Muscle layer of duodenum (tissue), 2 donors: ENCODE measurements around the gene DPP4.

ENCODE experiments used
- H3K27ac ChIP-seq: one replicate; pipeline ENCODE4 v1.7.0; 2013; ENCODE audit warnings: mild to moderate bottlenecking, low read length
- H3K27me3 ChIP-seq: one replicate; pipeline ENCODE4 v1.7.0; 2013; ENCODE audit warnings: low read depth, mild to moderate bottlenecking, control low read depth, low read length
- H3K36me3 ChIP-seq, 2 donors: one replicate each; pipeline ENCODE4 v1.7.0; 2013; ENCODE audit warnings: low read length in 2 of 2, control low read depth in 1 of 2, mild to moderate bottlenecking in 1 of 2; ENCODE audit not compliant: insufficient read depth in 2 of 2, control insufficient read depth in 1 of 2
- H3K4me1 ChIP-seq, 2 donors: one replicate each; pipeline ENCODE4 v1.7.0; 2013; ENCODE audit warnings: low read length in 2 of 2, mild to moderate bottlenecking in 2 of 2, control low read depth in 1 of 2, moderate library complexity in 1 of 2; ENCODE audit not compliant: insufficient read depth in 2 of 2, control insufficient read depth in 1 of 2
- H3K4me3 ChIP-seq, 2 donors: one replicate each; pipeline ENCODE4 v1.7.0; 2013; ENCODE audit warnings: low read length in 2 of 2, low read depth in 1 of 2, mild to moderate bottlenecking in 1 of 2
- H3K9me3 ChIP-seq, 2 donors: one replicate each; pipeline ENCODE4 v1.7.0; 2013; ENCODE audit warnings: low read length in 2 of 2, control low read depth in 1 of 2, mild to moderate bottlenecking in 1 of 2; ENCODE audit not compliant: control insufficient read depth in 1 of 2
- donor health status: healthy.

DPP4 gene

GRCh38 chr2:161997916-161998471 lies 76.0 kb downstream of the DPP4 start:
- Histone ChIP-seq H3K27ac (no peak overlapping the region), H3K9me3 (no peaks in the 10 kb centered on the region), H3K27me3 (no peaks in the 10 kb centered on the region), H3K4me3 (no peak overlapping the region), H3K4me1 (no peaks in the 10 kb centered on the region), H3K36me3 (no peaks in the 10 kb centered on the region)

GRCh38 chr2:161995553-161996016 lies 78.4 kb downstream of the DPP4 start:
- Histone ChIP-seq H3K4me3 (no peak overlapping the region), H3K9me3 (no peaks in the 10 kb centered on the region), H3K27me3 (no peaks in the 10 kb centered on the region), H3K4me1 (no peaks in the 10 kb centered on the region), H3K27ac (no peak overlapping the region), H3K36me3 (no peaks in the 10 kb centered on the region)

GRCh38 chr2:161994761-161995520 lies 79.1 kb downstream of the DPP4 start:
- Histone ChIP-seq H3K4me3 (no peak overlapping the region), H3K27ac (no peak overlapping the region)

GRCh38 chr2:161992531-161992930 lies 81.5 kb downstream of the DPP4 start:
- Histone ChIP-seq H3K27me3 (no peaks in the 10 kb centered on the region), H3K4me3 (no peak overlapping the region), H3K27ac (no peak overlapping the region), H3K4me1 (no peaks in the 10 kb centered on the region), H3K9me3 (no peaks in the 10 kb centered on the region), H3K36me3 (no peaks in the 10 kb centered on the region)

More at GRCh38 chr2:161994761-161995520, 79.1 kb downstream of the DPP4 start:
- Histone ChIP-seq H3K9me3 (no peaks in the 10 kb centered on the region), H3K4me1 (no peaks in the 10 kb centered on the region), H3K36me3 (no peaks in the 10 kb centered on the region), H3K27me3 (no peaks in the 10 kb centered on the region)

GRCh38 chr2:161991991-161992390 lies 82.0 kb downstream of the DPP4 start:
- H3K27ac ChIP-seq, result no peak overlapping the region
- no peaks in the 10 kb centered on the region for H3K9me3 ChIP-seq
- no peak overlapping the region for H3K4me3 ChIP-seq
- H3K4me1 ChIP-seq, result no peaks in the 10 kb centered on the region
- no peaks in the 10 kb centered on the region for H3K27me3 ChIP-seq
- no peaks in the 10 kb centered on the region for H3K36me3 ChIP-seq

- Histone ChIP-seq H3K27me3 (no peaks in the 10 kb centered on the region), H3K4me3 (no peak overlapping the region), H3K9me3 (no peaks in the 10 kb centered on the region), H3K36me3 (no peaks in the 10 kb centered on the region), H3K4me1 (no peaks in the 10 kb centered on the region), H3K27ac (no peak overlapping the region)
Observed at GRCh38 chr2:161990741-161991140, 83.3 kb downstream of the DPP4 start.

GRCh38 chr2:161990036-161990435 lies 84.0 kb downstream of the DPP4 start:
- H3K9me3 ChIP-seq, result no peaks in the 10 kb centered on the region
- no peak overlapping the region for H3K27ac ChIP-seq
- no peaks in the 10 kb centered on the region for H3K27me3 ChIP-seq

GRCh38 chr2:161988589-161988988 lies 85.4 kb downstream of the DPP4 start:
- no peaks in the 10 kb centered on the region for H3K27me3 ChIP-seq
- H3K36me3 ChIP-seq, result no peaks in the 10 kb centered on the region
- no peaks in the 10 kb centered on the region for H3K4me1 ChIP-seq
- no peak overlapping the region for H3K4me3 ChIP-seq
- no peak overlapping the region for H3K27ac ChIP-seq
- no peaks in the 10 kb centered on the region for H3K9me3 ChIP-seq

More at GRCh38 chr2:161990036-161990435, 84.0 kb downstream of the DPP4 start:
- H3K4me1 ChIP-seq, result no peaks in the 10 kb centered on the region
- no peaks in the 10 kb centered on the region for H3K36me3 ChIP-seq
- H3K4me3 ChIP-seq, result no peak overlapping the region

- Histone ChIP-seq H3K27ac (no peak overlapping the region), H3K9me3 (no peaks in the 10 kb centered on the region), H3K4me3 (no peak overlapping the region), H3K36me3 (no peaks in the 10 kb centered on the region), H3K27me3 (no peaks in the 10 kb centered on the region), H3K4me1 (no peaks in the 10 kb centered on the region)
Observed at GRCh38 chr2:161987311-161987710, 86.7 kb downstream of the DPP4 start.

GRCh38 chr2:161983866-161984265 lies 90.1 kb downstream of the DPP4 start:
- Histone ChIP-seq H3K36me3 (no peaks in the 10 kb centered on the region), H3K4me1 (no peaks in the 10 kb centered on the region), H3K4me3 (no peak overlapping the region), H3K27ac (no peak overlapping the region), H3K9me3 (no peaks in the 10 kb centered on the region), H3K27me3 (no peaks in the 10 kb centered on the region)

- Histone ChIP-seq H3K27ac (no peak overlapping the region), H3K36me3 (no peaks in the 10 kb centered on the region), H3K27me3 (no peaks in the 10 kb centered on the region), H3K4me3 (no peak overlapping the region), H3K4me1 (no peaks in the 10 kb centered on the region), H3K9me3 (no peaks in the 10 kb centered on the region)
Observed at GRCh38 chr2:161983331-161983651, 90.7 kb downstream of the DPP4 start.
